Stimulated activated CD8-positive, alpha-beta memory T cell treated with anti-CD3 and anti-CD28 coated beads, Interleukin-4, amount 100 ng/mL, for 1 hour (primary cell): ENCODE results near the gene ICE2.
A peak's percentile ranks its signal among the peaks of the same experiment; 100 is the strongest.

Experiments
- DNase-seq, 2 donors: peaks; one replicate each; pipeline ENCODE4 v3.0.0-alpha.2; 2020; ENCODE audit warnings: low read depth in 2 of 2, low spot score in 1 of 2

The ICE2 gene

GRCh38 chr15:60507596-60508424 lies 28.9 kb upstream of the ICE2 start:
- peak in 1 of 2 donors; percentile 18 for DNase-seq

- no peak for DNase-seq
Observed at GRCh38 chr15:60496853-60497252, 17.9 kb upstream of the ICE2 start.

GRCh38 chr15:60494108-60494507 lies 15.2 kb upstream of the ICE2 start:
- DNase-seq: no peak

GRCh38 chr15:60493166-60493565 lies 14.2 kb upstream of the ICE2 start:
- DNase-seq: no peak

- no peak for DNase-seq
Observed at GRCh38 chr15:60486742-60487141, 7.8 kb upstream of the ICE2 start.

- no peak for DNase-seq
Observed at GRCh38 chr15:60485365-60486055, 6.6 kb upstream of the ICE2 start.

- DNase-seq: no peak
Observed at GRCh38 chr15:60483042-60483441, 4.1 kb upstream of the ICE2 start.

- DNase-seq: no peak
Observed at GRCh38 chr15:60480888-60481287, 1.9 kb upstream of the ICE2 start.

GRCh38 chr15:60480149-60480548 lies 1.2 kb upstream of the ICE2 start:
- no peak for DNase-seq

GRCh38 chr15:60479361-60480110 lies 594 bp upstream of the ICE2 start:
- no peak for DNase-seq

- DNase-seq: no peak
Observed at GRCh38 chr15:60477916-60478565, 901 bp downstream of the ICE2 start.

GRCh38 chr15:60477164-60477563 lies 1.8 kb downstream of the ICE2 start:
- no peak for DNase-seq

GRCh38 chr15:60476713-60477112 lies 2.2 kb downstream of the ICE2 start:
- no peak for DNase-seq

GRCh38 chr15:60473135-60473534 lies 5.8 kb downstream of the ICE2 start:
- DNase-seq: no peak

GRCh38 chr15:60471314-60471713 lies 7.6 kb downstream of the ICE2 start:
- DNase-seq: no peak

- no peak for DNase-seq
Observed at GRCh38 chr15:60469893-60470641, 8.9 kb downstream of the ICE2 start.

GRCh38 chr15:60464836-60465630 lies 13.9 kb downstream of the ICE2 start:
- DNase-seq: no peak

- DNase-seq: no peak
Observed at GRCh38 chr15:60462027-60462426, 16.9 kb downstream of the ICE2 start.

- DNase-seq: no peak
Observed at GRCh38 chr15:60460931-60461330, 18.0 kb downstream of the ICE2 start.

- no peak for DNase-seq
Observed at GRCh38 chr15:60458721-60459120, 20.2 kb downstream of the ICE2 start.
